K562 (cell line): ENCODE data around the gene HACD1. TPM values are rescaled to one million over a fixed set of nuclear protein-coding genes. Genes with fewer than 3 reads are reported as not detected.
A peak's percentile ranks its signal among the peaks of the same experiment; 100 is the strongest.

Experiments
- ATAC-seq: fragments of 200-7000 bp; cut with Tn5 transposase; 3 replicates; pipeline ENCODE4 v1.9.1; 2020; ENCODE audit warnings: moderate library complexity
- BruUV-seq: library from RNA; stranded (reverse); fragments of 400-500 nt; replicated peaks from 2 replicates; lab custom pipeline; 2021; lab: Mats Ljungman, UMichigan
- CTCF ChIA-PET: fragments of 300-600 bp; formaldehyde crosslinking; extraction: SDS; loops from one replicate; lab custom pipeline; 2021; ENCODE audit warnings: low intra/inter-chr PET ratio; lab: Yijun Ruan, JAX
- POLR2A ChIA-PET: fragments of 300-600, 350-650 bp; sonication (Branson Sonifier 250); formaldehyde crosslinking; extraction: SDS; loops from one replicate; lab custom pipeline; 2021; ENCODE audit warnings: antibody characterized with exemption, inconsistent platforms; lab: Yijun Ruan, JAX
- DNase-seq, 4 experiments: peaks; one replicate each; pipeline versions ENCODE4 v3.0.0 to v3.0.0-alpha.2; 2011 to 2018; ENCODE audit warnings: low spot score in 3 of 4, mixed read lengths in 3 of 4; ENCODE audit errors: extremely low read depth in 1 of 4
- FAIRE-seq: peaks from 2 replicates; lab custom pipeline; 2011; peaks lifted over from hg19 to GRCh38; lab: Jason Lieb, UNC
- H2AFZ ChIP-seq: 2 replicates; pipeline ENCODE4 v1.6.0; 2011; ENCODE audit warnings: low read depth, low read length, control low read depth, inconsistent platforms
- H3K27ac ChIP-seq: fragments of 200-600 bp; 3 replicates; pipeline ENCODE4 v1.8.0; 2011; ENCODE audit warnings: low read depth, mild to moderate bottlenecking, control low read depth, inconsistent platforms, low read length, moderate library complexity, mixed read lengths; ENCODE audit errors: extremely low read depth
- H3K27me3 ChIP-seq, 2 experiments: fragments of 300-600 bp in 1 of 2; 2 replicates in 1 of 2; 3 replicates in 1 of 2; pipeline versions ENCODE4 v1.6.0 to v1.8.0; 2011; ENCODE audit warnings: inconsistent platforms in 2 of 2, low read length in 2 of 2, mild to moderate bottlenecking in 1 of 2, mixed read lengths in 1 of 2, moderate library complexity in 1 of 2; ENCODE audit not compliant: control insufficient read depth in 2 of 2, insufficient read depth in 2 of 2
- H3K36me3 ChIP-seq: fragments of 300-600 bp; 3 replicates; pipeline ENCODE4 v1.8.0; 2011; ENCODE audit warnings: mild to moderate bottlenecking, low read length, inconsistent platforms; ENCODE audit not compliant: control insufficient read depth, insufficient read depth
- H3K4me1 ChIP-seq, 2 experiments: fragments of 200-600 bp in 1 of 2; replicated peaks in 1 of 2; 2 replicates in 1 of 2; 3 replicates in 1 of 2; pipeline versions ENCODE4 v1.5.1 to v1.8.0; 2011; ENCODE audit warnings: inconsistent platforms in 2 of 2, low read length in 2 of 2, mild to moderate bottlenecking in 1 of 2, mixed read lengths in 1 of 2, moderate library complexity in 1 of 2; ENCODE audit not compliant: control insufficient read depth in 2 of 2, insufficient read depth in 2 of 2
- H3K4me2 ChIP-seq: 2 replicates; pipeline ENCODE4 v1.6.1; 2011; ENCODE audit warnings: low read length, control low read depth, inconsistent platforms, mixed read lengths; ENCODE audit not compliant: insufficient read depth
- H3K4me3 ChIP-seq: fragments of 200-600 bp; sonication (generic), shearing (Covaris generic); 2 replicates; pipeline ENCODE4 v1.5.1; 2016; ENCODE audit warnings: control low read depth, inconsistent platforms
- H3K79me2 ChIP-seq: fragments of 200-600 bp; 3 replicates; pipeline ENCODE4 v1.8.0; 2011; ENCODE audit warnings: low read length, inconsistent platforms; ENCODE audit not compliant: control insufficient read depth, insufficient read depth
- H3K9ac ChIP-seq, 2 experiments: 2 replicates each; pipeline versions ENCODE4 v1.6.0 to v1.6.1; 2011; ENCODE audit warnings: low read depth in 2 of 2, low read length in 2 of 2, control low read depth in 1 of 2, inconsistent platforms in 1 of 2, mild to moderate bottlenecking in 1 of 2, mixed read lengths in 1 of 2; ENCODE audit not compliant: insufficient read depth in 1 of 2
- H3K9me1 ChIP-seq: one replicate; pipeline ENCODE4 v1.6.0; 2011; ENCODE audit warnings: inconsistent platforms, mild to moderate bottlenecking, low read length, moderate library complexity; ENCODE audit not compliant: control insufficient read depth, insufficient read depth
- H3K9me3 ChIP-seq: replicated peaks from 2 replicates; pipeline ENCODE4 v1.5.1; 2011; ENCODE audit warnings: low read depth, low read length, inconsistent platforms; ENCODE audit not compliant: control insufficient read depth, insufficient read depth
- H4K20me1 ChIP-seq: replicated peaks from 2 replicates; pipeline ENCODE4 v1.6.1; 2011; ENCODE audit warnings: low read length, inconsistent platforms, mixed read lengths; ENCODE audit not compliant: control insufficient read depth, insufficient read depth
- ARID1B ChIP-seq: fragments of 450-650 bp; IDR thresholded peaks from 2 replicates; pipeline ENCODE4 v1.6.1; 2016; ENCODE audit warnings: antibody characterized with exemption, mild to moderate bottlenecking, inconsistent platforms
- ZNF282 ChIP-seq: sonication (generic); formaldehyde crosslinking; IDR thresholded peaks from 2 replicates; pipeline ENCODE4 v1.8.1; 2023; ENCODE audit warnings: missing genetic modification reagents
- ZNF655 ChIP-seq: fragments of 250-450 bp; sonication (Bioruptor Pico); IDR thresholded peaks from 2 replicates; pipeline ENCODE4 v1.5.0; 2021
- WGBS: fragments of 100-300 bp; shearing (Covaris generic); methylation state at CpG from one replicate; pipeline ENCODE4 v1.1.6; 2016; ENCODE audit warnings: low coverage, mixed read lengths; ENCODE audit not compliant: insufficient coverage; ENCODE audit errors: missing lambda C conversion rate; 5-methylcytosine and 5-hydroxymethylcytosine counted together
- in situ Hi-C: fragments of 300-500 bp; cut with MboI; formaldehyde crosslinking; loops from 4 replicates; pipeline ENCODE4 v1.15.0; 2018; ENCODE audit warnings: inconsistent platforms, mixed read lengths
- intact Hi-C: fragments of 100-400 bp; cut with micrococcal nuclease; formaldehyde crosslinking; loops from 2 replicates; pipeline ENCODE4 v1.14.2; 2022
- polyA plus RNA-seq, 8 experiments: library from polyadenylated mRNA; depleted of rRNA in 4 of 8; stranded (reverse) in 5 of 8; unstranded in 3 of 8; fragments of >200 nt; fragmentation: Nextera tagmentation in 2 of 8; fragmentation: Illumina TruSeq in 1 of 8; extraction: Ambion mirVana in 2 of 8; extraction: Trizol in 1 of 8; gene quantifications; 2 replicates each; pipeline versions ENCODE4 v1.2.1 to v1.2.3, GENCODE V29; 2011 to 2014; ENCODE audit warnings: inconsistent platforms in 1 of 8, missing spikeins in 1 of 8
- total RNA-seq, 7 experiments: library from RNA; depleted of rRNA in 6 of 7; stranded (reverse); fragments of >200 nt in 6 of 7; fragmentation: Illumina TruSeq in 2 of 7; extraction: Trizol in 2 of 7; gene quantifications; 2 replicates each; pipeline versions ENCODE4 v1.2.1 to v1.2.3, GENCODE V29; 2011 to 2021; ENCODE audit warnings: low replicate concordance in 1 of 7
- TF ChIP-seq, protein P1 (sequence below): IDR thresholded peaks from 2 replicates; pipeline ENCODE4 v1.6.1; 2011; ENCODE audit not compliant: insufficient read length; ENCODE audit errors: extremely low read depth
- TF ChIP-seq, protein P2 (sequence below): fragments of 250-450 bp; sonication (Bioruptor Pico); IDR thresholded peaks from 2 replicates; pipeline ENCODE4 v1.8.0; 2022; ENCODE audit warnings: inconsistent platforms

The HACD1 gene
- total and polyA plus RNA-seq, 9 of the 15 experiments (the other 6 are each of a cell fraction or from before 2014, with no cell fraction given): 0.99 to 4.5 (median 2.4) TPM

- H3K27ac ChIP-seq: peak overlapping the region; percentile 1; the same call in 1 of the 3 replicates
- no peak overlapping the region for H3K4me3 ChIP-seq
- no peaks in the 10 kb centered on the region for H3K9me3 ChIP-seq
- H3K27me3 ChIP-seq: no peaks in the 10 kb centered on the region
- TF ChIP-seq ZNF282 (CRISPR knock-in tag) (no peak), ARID1B (no peak), ZNF655 (CRISPR knock-in tag) (no peak)
- TF ChIP-seq, protein P1, sequence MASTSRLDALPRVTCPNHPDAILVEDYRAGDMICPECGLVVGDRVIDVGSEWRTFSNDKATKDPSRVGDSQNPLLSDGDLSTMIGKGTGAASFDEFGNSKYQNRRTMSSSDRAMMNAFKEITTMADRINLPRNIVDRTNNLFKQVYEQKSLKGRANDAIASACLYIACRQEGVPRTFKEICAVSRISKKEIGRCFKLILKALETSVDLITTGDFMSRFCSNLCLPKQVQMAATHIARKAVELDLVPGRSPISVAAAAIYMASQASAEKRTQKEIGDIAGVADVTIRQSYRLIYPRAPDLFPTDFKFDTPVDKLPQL: no peak
- TF ChIP-seq, protein P2, sequence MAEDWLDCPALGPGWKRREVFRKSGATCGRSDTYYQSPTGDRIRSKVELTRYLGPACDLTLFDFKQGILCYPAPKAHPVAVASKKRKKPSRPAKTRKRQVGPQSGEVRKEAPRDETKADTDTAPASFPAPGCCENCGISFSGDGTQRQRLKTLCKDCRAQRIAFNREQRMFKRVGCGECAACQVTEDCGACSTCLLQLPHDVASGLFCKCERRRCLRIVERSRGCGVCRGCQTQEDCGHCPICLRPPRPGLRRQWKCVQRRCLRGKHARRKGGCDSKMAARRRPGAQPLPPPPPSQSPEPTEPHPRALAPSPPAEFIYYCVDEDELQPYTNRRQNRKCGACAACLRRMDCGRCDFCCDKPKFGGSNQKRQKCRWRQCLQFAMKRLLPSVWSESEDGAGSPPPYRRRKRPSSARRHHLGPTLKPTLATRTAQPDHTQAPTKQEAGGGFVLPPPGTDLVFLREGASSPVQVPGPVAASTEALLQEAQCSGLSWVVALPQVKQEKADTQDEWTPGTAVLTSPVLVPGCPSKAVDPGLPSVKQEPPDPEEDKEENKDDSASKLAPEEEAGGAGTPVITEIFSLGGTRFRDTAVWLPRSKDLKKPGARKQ (CRISPR knock-in tag): no peak
- FAIRE-seq (no peak), ATAC-seq (no peak), DNase-seq (no peak)
- H3K36me3 ChIP-seq: peaks cover 20% of the 10 kb centered on the region
- WGBS: 84% methylated on average over 3 of the region's 3 CpGs
- no peaks in the 10 kb centered on the region for H3K9me1 ChIP-seq
- in situ Hi-C loops: no loop called here
- intact Hi-C loops: no loop called here
- H4K20me1 ChIP-seq: peaks cover 3% of the 10 kb centered on the region; the same call in 1 of the 2 replicates
- BruUV-seq: no TSS peak
- peaks cover 12 to 68% of the 10 kb centered on the region in 2 experiments for H3K4me1 ChIP-seq
- POLR2A ChIA-PET: interaction anchor here (1.8 kb wide), 1 partner anchor 12 kb away, joined by 8 read pairs; no protein-coding TSS in a partner anchor
- H3K9ac ChIP-seq: peak overlapping the region in 1 of 2 experiments; percentile 68; a peak in 1 of 4 replicates
- H2AFZ ChIP-seq: no peak overlapping the region
- H3K4me2 ChIP-seq: no peak overlapping the region
- peaks cover 91% of the 10 kb centered on the region for H3K79me2 ChIP-seq
- CTCF ChIA-PET: no interaction called here
These were observed 44.3 kb upstream of the HACD1 start for GRCh38 chr10:17661510-17661909.
